PC-3 (cell line): Measurements from ENCODE around the gene BCL11B. TPM values are rescaled to one million over a fixed set of nuclear protein-coding genes. Genes with fewer than 3 reads are reported as not detected.

Source experiments
- ATAC-seq: fragments of 200-7000 bp; cut with Tn5 transposase; 2 replicates; pipeline ENCODE4 v1.9.1; 2020; ENCODE audit warnings: mild to moderate bottlenecking, moderate library complexity
- BruUV-seq: library from RNA; stranded (reverse); fragments of 400-500 nt; replicated peaks from 2 replicates; lab custom pipeline; 2021; lab: Mats Ljungman, UMichigan
- CTCF ChIA-PET: fragments of 300-600 bp; sonication (Branson Sonifier 250); formaldehyde crosslinking; loops from one replicate; lab custom pipeline; 2022; ENCODE audit warnings: antibody characterized with exemption; lab: Charles Lee
- POLR2A ChIA-PET: fragments of 300-600 bp; sonication (Branson Sonifier 250); formaldehyde crosslinking; loops from one replicate; lab custom pipeline; 2022; ENCODE audit warnings: antibody characterized with exemption; ENCODE audit not compliant: unreplicated experiment; lab: Charles Lee
- DNase-seq: peaks from one replicate; pipeline ENCODE4 v3.0.0-alpha.2; 2015
- H2AFZ ChIP-seq: fragments of 300-600 bp; sonication (generic); 2 replicates; pipeline ENCODE4 v1.6.0; 2016; ENCODE audit warnings: antibody characterized with exemption, low read length
- H3F3A ChIP-seq: fragments of 300-600 bp; sonication (generic); one replicate; pipeline ENCODE4 v1.6.0; 2017; ENCODE audit warnings: antibody characterized with exemption, low read length, control low read depth, mild to moderate bottlenecking; ENCODE audit not compliant: unreplicated experiment
- H3K27ac ChIP-seq: fragments of 300-600 bp; sonication (generic); 2 replicates; pipeline ENCODE4 v1.5.1; 2016; ENCODE audit warnings: mild to moderate bottlenecking, low read length
- H3K27me3 ChIP-seq: fragments of 300-600 bp; sonication (generic); 2 replicates; pipeline ENCODE4 v1.6.1; 2016; ENCODE audit warnings: low read length, mixed read lengths
- H3K36me3 ChIP-seq: fragments of 300-600 bp; sonication (generic); 2 replicates; pipeline ENCODE4 v1.6.1; 2016; ENCODE audit warnings: low read depth, mixed run types, low read length, mixed read lengths
- H3K4me1 ChIP-seq: fragments of 300-600 bp; sonication (generic); 2 replicates; pipeline ENCODE4 v1.5.1; 2016; ENCODE audit warnings: low read length; ENCODE audit not compliant: insufficient read depth
- H3K4me2 ChIP-seq: fragments of 300-600 bp; sonication (generic); 2 replicates; pipeline ENCODE4 v1.6.0; 2016; ENCODE audit warnings: low read length
- H3K4me3 ChIP-seq: fragments of 300-600 bp; sonication (generic); 2 replicates; pipeline ENCODE4 v1.5.1; 2016; ENCODE audit warnings: mild to moderate bottlenecking, low read length, mixed read lengths
- H3K79me2 ChIP-seq: fragments of 300-600 bp; sonication (generic); 2 replicates; pipeline ENCODE4 v1.6.1; 2017; ENCODE audit warnings: low read length, mixed read lengths
- H3K9ac ChIP-seq: fragments of 300-600 bp; sonication (generic); 2 replicates; pipeline ENCODE4 v1.6.0; 2016; ENCODE audit warnings: mild to moderate bottlenecking, low read length
- H3K9me2 ChIP-seq: fragments of 300-600 bp; sonication (generic); replicated peaks from 2 replicates; pipeline ENCODE4 v1.6.1; 2016; ENCODE audit warnings: mixed run types, low read length, mixed read lengths
- H3K9me3 ChIP-seq: fragments of 300-600 bp; sonication (generic); 2 replicates; pipeline ENCODE4 v1.6.1; 2016; ENCODE audit warnings: low read length, mixed read lengths
- H4K20me1 ChIP-seq: fragments of 300-600 bp; sonication (generic); 2 replicates; pipeline ENCODE4 v1.6.1; 2016; ENCODE audit warnings: low read length, mixed read lengths
- CTCF ChIP-seq: fragments of 300-600 bp; sonication (generic); conservative IDR thresholded peaks from 2 replicates; pipeline ENCODE4 v1.5.1; 2017; ENCODE audit warnings: antibody characterized with exemption, low read depth, mild to moderate bottlenecking, low read length
- EZH2 ChIP-seq: fragments of 300-600 bp; sonication (generic); IDR thresholded peaks from one replicate; pipeline ENCODE4 v1.6.1; 2017; ENCODE audit warnings: antibody characterized with exemption, mild to moderate bottlenecking, low read length; ENCODE audit not compliant: unreplicated experiment
- EZH2phosphoT487 ChIP-seq: fragments of 300-600 bp; sonication (generic); IDR thresholded peaks from 2 replicates; pipeline ENCODE4 v1.6.1; 2018; ENCODE audit warnings: mild to moderate bottlenecking, antibody characterized with exemption, low read length, borderline replicate concordance
- intact Hi-C: fragments of 100-400 bp; cut with micrococcal nuclease; formaldehyde crosslinking; loops from 2 replicates; pipeline ENCODE4 v1.9.0; 2023
- total RNA-seq: library from RNA; depleted of rRNA; stranded (reverse); fragments of >200 nt; gene quantifications from 2 replicates; pipeline ENCODE4 v1.2.3, GENCODE V29; 2014

BCL11B gene
- total RNA-seq, 1 experiment from 2014 or later: 0.73 TPM

DNA sequence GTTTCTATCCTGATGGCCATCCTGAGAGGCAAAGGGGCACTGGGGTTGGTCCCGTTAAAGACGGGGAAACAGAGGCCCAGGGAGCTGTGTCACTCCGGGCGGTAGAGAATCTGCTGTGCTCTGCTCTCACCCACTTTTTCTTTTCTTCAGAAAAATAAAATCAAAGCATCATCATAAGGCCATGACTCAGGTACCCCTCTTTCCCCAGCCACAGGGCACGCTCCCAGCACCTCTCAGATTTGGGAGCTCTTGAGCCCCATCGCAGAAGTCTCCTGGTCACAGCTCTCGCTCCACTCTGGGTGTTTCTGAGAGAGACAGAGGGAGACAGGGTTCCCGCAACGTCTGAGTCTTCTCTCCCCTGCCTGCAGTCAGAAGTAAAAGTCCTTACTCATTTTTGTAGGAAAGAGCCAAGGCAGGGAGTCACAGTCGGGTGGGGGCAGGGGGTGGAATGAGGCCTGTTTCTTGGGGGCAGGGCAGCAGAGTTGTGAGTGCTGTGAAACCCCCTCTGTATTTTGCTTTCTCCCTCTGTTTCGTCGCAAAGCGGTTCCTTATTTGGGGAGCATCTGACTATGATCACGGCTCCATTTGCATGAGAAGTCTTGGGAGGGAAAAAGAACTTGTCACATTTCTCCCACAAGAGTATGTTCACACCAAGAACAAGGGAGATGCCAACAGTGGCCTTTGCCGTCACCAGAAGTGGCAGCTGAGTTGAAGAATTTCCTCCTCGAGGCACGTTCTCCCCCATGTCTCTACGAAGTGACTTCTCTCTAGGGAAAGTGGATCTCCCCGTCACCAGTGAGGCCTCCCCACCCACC lies 139.0 kb downstream of the BCL11B start:
- Histone ChIP-seq H2AFZ (no peak overlapping the region), H3K27ac (no peak overlapping the region), H3K9ac (no peak overlapping the region), H4K20me1 (no peaks in the 10 kb centered on the region), H3K4me2 (no peak overlapping the region), H3K36me3 (no peaks in the 10 kb centered on the region), H3K4me1 (no peaks in the 10 kb centered on the region), H3K79me2 (no peaks in the 10 kb centered on the region), H3K27me3 (peaks cover 84% of the 10 kb centered on the region), H3K9me3 (no peaks in the 10 kb centered on the region), H3F3A (no peaks in the 10 kb centered on the region), H3K9me2 (no peaks in the 10 kb centered on the region), H3K4me3 (no peak overlapping the region)
- DNase-seq (no peak), ATAC-seq (no peak)
- intact Hi-C loops: no loop called here
- ChIA-PET CTCF (no interaction called here), POLR2A (no interaction called here)
- BruUV-seq: no TSS peak
- TF ChIP-seq EZH2phosphoT487 (no peak), EZH2 (no peak), CTCF (no peak)

DNA sequence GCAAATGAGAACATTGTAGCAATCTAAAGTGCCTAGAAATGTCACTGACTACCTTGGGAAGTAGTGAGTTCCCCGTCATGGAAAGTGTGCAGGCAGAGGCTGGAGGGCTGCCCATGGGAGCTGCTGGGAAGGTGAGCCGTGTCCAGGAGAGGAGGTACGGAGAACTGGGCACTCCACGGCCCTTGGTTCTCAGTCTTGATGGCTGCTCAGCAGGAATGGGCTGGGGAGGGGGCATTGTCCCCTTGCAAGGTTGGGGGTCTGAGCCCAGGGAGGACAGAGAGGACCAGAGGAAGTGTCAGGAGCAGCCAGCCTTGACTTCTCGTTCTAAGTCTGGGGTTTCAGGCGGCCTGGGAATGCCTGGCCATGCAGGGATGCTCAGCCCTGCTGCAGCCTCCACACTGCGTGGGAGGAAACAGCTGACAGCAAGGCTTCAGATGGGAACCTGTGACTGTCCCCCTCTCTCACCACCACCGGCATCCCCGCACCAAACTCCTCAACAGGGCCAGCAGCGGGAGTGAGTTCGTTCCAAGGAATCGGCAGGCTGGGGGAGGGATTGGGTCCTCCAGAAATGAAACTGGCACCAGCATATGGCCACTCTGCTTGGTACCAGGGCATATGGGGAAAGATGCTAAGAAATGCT lies 140.2 kb downstream of the BCL11B start:
- H3K27me3 ChIP-seq: peaks cover 73% of the 10 kb centered on the region
- TF ChIP-seq EZH2phosphoT487: no peak
- TF ChIP-seq EZH2: no peak
- no peak for TF ChIP-seq CTCF
- H3K9me2 ChIP-seq: no peaks in the 10 kb centered on the region
- POLR2A ChIA-PET: no interaction called here
- H3K9ac ChIP-seq: no peak overlapping the region
- H3K4me2 ChIP-seq: no peak overlapping the region
- ATAC-seq (no peak), DNase-seq (no peak)
- no peaks in the 10 kb centered on the region for H3K36me3 ChIP-seq
- no peaks in the 10 kb centered on the region for H3K4me1 ChIP-seq
- H4K20me1 ChIP-seq: no peaks in the 10 kb centered on the region
- no peaks in the 10 kb centered on the region for H3F3A ChIP-seq
- CTCF ChIA-PET: no interaction called here
- BruUV-seq: no TSS peak
- intact Hi-C loops: no loop called here
- H3K9me3 ChIP-seq: no peaks in the 10 kb centered on the region
- H2AFZ ChIP-seq: no peak overlapping the region
- no peak overlapping the region for H3K4me3 ChIP-seq
- no peaks in the 10 kb centered on the region for H3K79me2 ChIP-seq
- H3K27ac ChIP-seq: no peak overlapping the region

DNA sequence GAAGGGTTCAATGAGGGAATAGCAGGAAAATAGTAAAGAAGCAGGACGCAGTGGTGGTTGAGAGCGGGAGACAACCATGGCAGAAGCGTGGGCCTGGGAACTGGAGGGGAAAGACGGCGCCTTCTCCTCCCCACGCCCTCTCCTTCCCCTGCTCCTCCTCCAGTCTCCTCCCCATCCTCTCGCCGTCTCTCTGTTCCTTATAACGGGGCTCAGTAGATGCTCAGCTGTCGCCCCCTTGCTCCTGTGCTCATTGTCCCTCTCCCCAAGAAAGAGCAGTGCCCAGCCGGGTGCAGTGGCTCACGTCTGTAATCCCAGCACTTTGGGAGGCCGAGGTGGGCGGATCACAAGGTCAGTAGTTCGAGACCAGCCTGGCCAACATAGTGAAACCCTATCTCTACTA lies 142.0 kb downstream of the BCL11B start:
- no peaks in the 10 kb centered on the region for H3K79me2 ChIP-seq
- H3K36me3 ChIP-seq: no peaks in the 10 kb centered on the region
- ChIA-PET POLR2A (no interaction called here), CTCF (no interaction called here)
- TF ChIP-seq CTCF (no peak), EZH2phosphoT487 (no peak), EZH2 (no peak)
- DNase-seq (no peak), ATAC-seq (no peak)
- no peak overlapping the region for H3K4me3 ChIP-seq
- BruUV-seq: no TSS peak
- no peaks in the 10 kb centered on the region for H3F3A ChIP-seq
- H3K27ac ChIP-seq: no peak overlapping the region
- no peaks in the 10 kb centered on the region for H3K9me2 ChIP-seq
- H3K4me2 ChIP-seq: no peak overlapping the region
- no peak overlapping the region for H3K9ac ChIP-seq
- H3K27me3 ChIP-seq: peaks cover 59% of the 10 kb centered on the region
- no peak overlapping the region for H2AFZ ChIP-seq
- intact Hi-C loops: no loop called here
- H3K4me1 ChIP-seq: no peaks in the 10 kb centered on the region
- no peaks in the 10 kb centered on the region for H3K9me3 ChIP-seq
- H4K20me1 ChIP-seq: no peaks in the 10 kb centered on the region
